Adipose tissue (tissue), 3 donors: ENCODE measurements around the gene GGT6. TPM values are rescaled to one million over a fixed set of nuclear protein-coding genes. Genes with fewer than 3 reads are reported as not detected.
"Not testable (repeated sequence)": the region's sequence is repeated elsewhere in the genome, so short reads cannot be mapped to it uniquely, and the experiment has no call there.

Experiments
- H3K27ac ChIP-seq: one replicate; pipeline ENCODE4 v1.5.1; 2013; ENCODE audit warnings: low read depth, low read length
- whole genome bisulfite sequencing, 3 donors: extraction: QIAGEN DNeasy Blood & Tissue Kit; methylation state at CpG; one replicate each; pipeline ENCODE4 v1.1.7; 2013; 5-methylcytosine and 5-hydroxymethylcytosine counted together
- polyA plus RNA-seq, 3 donors: library from polyadenylated mRNA; stranded (reverse); fragments of 200-250 nt; gene quantifications; one replicate each; pipeline ENCODE4 v1.2.3, GENCODE V29; 2013
- donor health status: healthy with polysubstance abuse.
- donor health status: Bipolar disorder and iron deficiency.
- donor health status: healthy.

GGT6 gene, protein sequence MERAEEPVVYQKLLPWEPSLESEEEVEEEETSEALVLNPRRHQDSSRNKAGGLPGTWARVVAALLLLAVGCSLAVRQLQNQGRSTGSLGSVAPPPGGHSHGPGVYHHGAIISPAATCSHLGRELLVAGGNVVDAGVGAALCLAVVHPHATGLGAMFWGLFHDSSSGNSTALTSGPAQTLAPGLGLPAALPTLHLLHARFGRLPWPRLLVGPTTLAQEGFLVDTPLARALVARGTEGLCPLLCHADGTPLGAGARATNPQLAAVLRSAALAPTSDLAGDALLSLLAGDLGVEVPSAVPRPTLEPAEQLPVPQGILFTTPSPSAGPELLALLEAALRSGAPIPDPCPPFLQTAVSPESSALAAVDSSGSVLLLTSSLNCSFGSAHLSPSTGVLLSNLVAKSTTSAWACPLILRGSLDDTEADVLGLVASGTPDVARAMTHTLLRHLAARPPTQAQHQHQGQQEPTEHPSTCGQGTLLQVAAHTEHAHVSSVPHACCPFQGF
- polyA plus RNA-seq = 10 to 100 TPM in 1 of 3 donors, 1 to 10 TPM in 1, not detected in 1; 1.6 to 20.3 TPM

DNA sequence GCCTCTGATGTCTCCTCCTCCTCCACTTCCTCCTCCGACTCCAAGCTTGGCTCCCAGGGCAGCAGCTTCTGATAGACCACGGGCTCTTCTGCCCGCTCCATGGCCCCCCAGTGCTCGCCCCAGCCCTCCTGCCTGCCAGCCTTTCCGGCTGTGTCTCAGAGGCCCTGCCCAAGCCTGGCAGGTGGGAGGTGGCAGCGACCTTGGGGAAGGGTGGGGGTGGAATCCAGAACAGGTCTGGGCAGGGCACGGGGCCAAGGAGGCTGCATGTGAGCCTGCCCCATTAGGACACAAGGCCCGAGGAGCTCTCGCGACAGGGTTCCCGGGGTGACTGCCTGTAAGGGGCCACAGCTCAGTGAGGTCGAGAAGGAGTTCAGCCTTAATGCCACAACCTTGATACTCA lies at the start of gene GGT6:
Gene GGT6 (minus strand): TSS at position 157 of the 400 bp plus-strand sequence. CDS start 56 bp downstream, at position 101.
- no peak within 1 kb of the TSS for H3K27ac ChIP-seq
- WGBS, 3 donors = 29 to 87% (median 82%) methylated on average over 12 of the region's 12 CpGs

DNA sequence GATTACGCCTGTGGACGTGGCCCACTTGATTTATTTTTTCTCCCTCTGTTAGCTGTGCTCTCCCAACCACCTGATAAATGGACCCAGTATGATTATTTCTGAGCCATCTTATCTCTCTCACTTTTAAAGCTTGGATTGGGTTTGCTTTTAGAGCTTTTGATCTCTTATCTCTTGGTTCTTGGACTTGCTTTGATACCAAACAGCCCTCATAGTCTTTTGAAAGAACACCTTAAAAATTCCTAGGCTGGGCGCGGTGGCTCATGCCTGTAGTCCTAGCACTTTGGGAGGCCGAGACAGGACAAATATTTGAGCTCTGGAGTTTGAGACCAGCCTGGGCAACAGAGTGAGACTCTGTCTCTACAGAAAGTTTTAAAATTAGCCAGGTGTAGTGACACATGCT lies 49.8 kb upstream of the GGT6 start:
- H3K27ac ChIP-seq = no peak overlapping the region
- WGBS, 3 donors = 85 to 90% (median 89%) methylated on average over 5 of the region's 5 CpGs

DNA sequence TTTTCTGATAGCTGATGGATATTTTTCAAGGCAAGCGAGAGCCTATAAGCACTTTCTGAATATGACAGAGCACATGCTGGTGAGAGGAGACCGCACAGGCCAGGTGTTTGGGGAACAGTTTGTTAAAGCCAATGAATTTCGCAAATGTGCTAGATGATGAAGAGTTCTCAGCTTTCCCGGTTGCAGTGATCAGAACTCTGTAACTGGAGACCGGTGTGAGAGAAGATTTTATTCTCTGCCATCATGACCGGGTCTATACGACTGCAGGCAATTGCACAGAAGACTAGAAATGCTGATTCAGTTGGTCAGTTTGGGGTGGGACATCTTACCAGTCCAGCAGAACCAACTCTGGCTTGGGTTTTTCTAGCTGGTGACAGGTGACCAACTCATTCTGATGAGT lies 49.4 kb upstream of the GGT6 start:
- WGBS, 3 donors = 87 to 90% (median 89%) methylated on average over 7 of the region's 7 CpGs
- no peak overlapping the region for H3K27ac ChIP-seq

DNA sequence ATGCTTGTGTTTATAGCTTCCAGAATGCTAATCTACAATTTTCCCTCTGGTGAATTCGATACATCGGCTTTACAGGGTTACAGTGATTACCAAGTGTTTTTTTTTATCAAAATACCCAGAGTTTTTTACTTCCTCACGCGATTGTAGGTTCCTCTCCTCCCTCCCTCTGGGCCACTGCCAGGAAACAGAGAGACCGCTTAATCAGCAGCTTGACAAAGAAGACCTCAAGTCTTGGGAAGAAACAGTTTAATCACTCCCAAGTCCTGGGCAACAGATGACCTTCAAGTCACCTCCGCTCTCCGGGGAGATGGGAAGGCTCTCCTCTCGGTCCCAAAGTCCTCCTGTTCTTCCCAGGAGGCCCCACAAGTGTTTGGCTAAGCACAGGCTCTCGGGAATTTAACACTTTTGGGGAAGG lies 47.4 kb upstream of the GGT6 start:
- no peak overlapping the region for H3K27ac ChIP-seq
- WGBS, 3 donors = 5% methylated on average over 9 of the region's 9 CpGs

DNA sequence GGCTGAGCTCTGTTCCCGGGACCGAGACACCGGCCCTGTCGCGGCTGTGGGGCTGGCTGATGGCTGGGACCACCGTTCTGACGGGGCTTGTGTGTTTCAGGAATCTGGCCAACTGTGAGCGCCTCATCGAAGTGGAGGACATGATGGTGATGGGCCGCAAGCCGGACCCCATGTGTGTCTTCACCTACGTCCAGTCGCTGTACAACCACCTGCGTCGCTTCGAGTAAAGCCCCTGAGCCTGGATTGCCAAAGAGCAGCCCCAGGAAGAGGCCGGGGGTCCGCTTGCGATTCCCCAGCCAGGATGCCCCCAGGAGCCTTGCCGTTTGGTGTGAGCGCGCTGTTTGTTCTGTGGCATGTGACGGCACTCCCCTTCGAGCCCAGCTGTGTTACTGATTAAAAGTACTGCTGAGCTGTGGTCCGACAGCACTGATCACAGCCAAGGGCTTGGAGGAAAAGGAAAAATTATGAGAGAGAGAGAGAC lies 46.9 kb upstream of the GGT6 start:
- 55 to 63% (median 60%) methylated on average over 25 of the region's 25 CpGs for WGBS, 3 donors

DNA sequence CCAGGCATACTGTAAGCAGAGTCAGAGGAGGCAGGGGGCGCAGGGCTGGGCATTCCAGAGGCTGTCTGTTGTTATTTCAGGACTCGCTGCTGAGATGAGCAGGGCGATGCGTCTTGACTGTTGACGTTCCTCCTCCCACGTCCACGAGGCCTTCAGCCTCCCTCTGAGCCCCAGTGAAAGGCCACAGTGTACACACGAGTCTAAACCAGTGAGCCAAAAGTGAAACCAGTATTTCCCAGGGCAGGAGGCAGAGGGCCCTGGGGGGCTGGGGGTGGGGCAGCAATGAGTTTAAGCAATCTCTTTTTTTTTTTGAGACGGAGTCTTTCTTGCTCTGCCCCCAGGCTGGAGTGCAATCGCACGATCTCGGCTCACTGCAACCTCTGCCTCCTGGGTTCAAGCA lies 45.4 kb upstream of the GGT6 start:
- WGBS, 3 donors = 44 to 71% (median 51%) methylated on average over 12 of the region's 12 CpGs
- H3K27ac ChIP-seq = no peak overlapping the region

More for the DNA sequence above, 46.9 kb upstream of the GGT6 start:
- no peak overlapping the region for H3K27ac ChIP-seq

DNA sequence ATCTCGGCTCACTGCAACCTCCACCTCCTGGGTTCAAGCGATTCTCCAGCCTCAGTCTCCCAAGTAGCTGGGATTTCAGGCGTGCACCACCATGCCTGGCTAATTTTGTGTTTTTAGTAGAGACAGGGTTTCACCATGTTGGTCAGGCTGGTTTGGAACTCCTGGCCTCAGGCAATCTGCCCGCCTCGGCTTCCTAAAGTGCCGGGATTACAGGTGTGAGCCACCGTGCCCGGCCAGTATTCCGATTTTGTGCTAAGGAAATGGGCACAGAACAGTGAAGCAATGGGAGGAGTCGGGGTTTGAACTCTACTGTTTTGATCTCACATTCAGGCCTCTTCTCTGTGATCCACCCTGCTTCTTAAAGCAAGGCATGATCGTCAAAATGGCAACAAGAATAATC lies 44.4 kb upstream of the GGT6 start:
- not testable (repeated sequence) for H3K27ac ChIP-seq
- 84 to 89% (median 85%) methylated on average over 11 of the region's 11 CpGs for WGBS, 3 donors

DNA sequence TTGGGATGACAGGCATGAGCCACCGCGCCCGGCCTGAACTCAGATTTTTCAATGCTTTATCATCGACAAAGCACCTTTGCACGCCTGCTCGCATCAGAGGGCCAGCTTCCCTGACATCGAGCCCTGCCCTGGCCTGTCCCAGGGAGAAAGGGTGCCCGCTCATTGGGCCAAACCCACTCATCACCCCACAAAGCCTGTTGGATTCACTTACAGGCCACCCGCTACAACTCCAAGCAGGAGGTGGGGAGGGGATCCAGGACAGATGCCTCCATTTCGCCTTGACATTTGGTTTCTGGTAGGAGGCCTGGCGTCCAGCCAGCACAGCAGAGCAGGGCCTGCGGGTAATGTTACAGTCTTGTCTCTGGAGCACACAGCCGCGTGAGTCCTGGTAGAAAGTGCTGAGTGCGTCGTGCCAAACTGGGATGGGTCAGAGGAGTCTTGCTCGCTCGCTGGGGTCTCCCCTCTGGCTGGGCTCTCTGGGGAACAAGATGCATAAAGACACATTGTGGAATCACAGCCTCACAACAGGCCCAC lies 43.8 kb upstream of the GGT6 start:
- no peak overlapping the region for H3K27ac ChIP-seq
- 58 to 73% (median 70%) methylated on average over 18 of the region's 18 CpGs for WGBS, 3 donors

DNA sequence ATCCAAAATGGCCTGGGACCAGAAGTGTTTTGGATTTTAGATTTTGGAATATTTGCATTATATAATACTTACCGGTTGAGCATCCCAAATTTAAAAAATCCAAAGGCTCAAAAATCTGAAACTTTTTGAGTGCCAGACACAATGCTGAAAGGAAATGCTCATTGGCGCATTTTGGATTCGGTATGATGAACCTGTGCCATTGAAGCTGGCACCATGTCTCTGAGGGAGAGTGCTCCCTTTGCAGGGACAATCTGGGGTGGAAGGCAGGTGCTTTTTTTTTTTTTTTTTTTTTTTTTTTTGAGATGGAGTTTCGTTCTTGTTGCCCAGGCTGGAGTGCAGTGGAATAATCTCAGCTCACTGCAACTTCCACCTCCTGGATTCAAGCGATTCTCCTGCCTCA lies 41.7 kb upstream of the GGT6 start:
- 78 to 84% (median 81%) methylated on average over 5 of the region's 5 CpGs for WGBS, 3 donors
- H3K27ac ChIP-seq = no peak overlapping the region

DNA sequence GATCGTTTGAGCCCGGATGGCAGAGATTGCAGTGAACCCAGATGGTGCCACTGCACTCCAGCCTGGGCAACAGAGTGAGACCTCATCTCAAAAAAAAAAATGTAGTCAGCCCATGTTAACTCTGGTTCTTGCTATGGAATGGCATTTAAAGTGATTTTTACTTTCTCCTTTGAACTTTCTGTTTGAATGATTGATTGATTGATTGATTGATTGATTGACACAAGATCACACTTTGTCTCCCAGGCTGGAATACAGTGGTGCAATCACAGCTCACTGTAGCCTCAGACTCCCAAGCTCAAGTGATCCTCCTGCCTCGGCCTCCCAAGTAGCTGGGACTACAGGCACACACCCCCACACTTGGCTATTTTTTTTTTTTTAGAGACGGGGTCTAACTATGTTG lies 40.9 kb upstream of the GGT6 start:
- no peak overlapping the region for H3K27ac ChIP-seq
- 90 to 96% (median 95%) methylated on average over 4 of the region's 4 CpGs for WGBS, 3 donors

DNA sequence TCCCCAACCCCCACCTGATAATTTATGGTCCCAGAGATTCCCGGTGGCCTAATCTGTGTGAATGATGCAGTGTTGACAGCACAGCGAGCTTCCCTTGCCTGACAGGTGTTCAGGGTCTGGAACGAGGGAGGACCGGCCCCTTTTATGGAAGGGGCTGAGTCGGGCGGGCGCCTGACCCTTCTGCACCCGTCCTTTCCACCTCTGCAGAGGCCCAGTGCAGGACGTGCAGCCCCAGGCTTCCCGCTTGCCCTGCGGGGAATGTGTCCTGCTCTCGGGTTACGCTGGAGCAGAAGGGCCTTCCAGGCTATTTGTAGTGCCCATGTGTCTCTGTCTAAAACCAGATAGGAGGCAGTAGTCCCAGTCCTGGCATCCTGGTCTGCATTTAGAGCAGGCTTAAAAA lies 40.2 kb upstream of the GGT6 start:
- 65 to 79% (median 76%) methylated on average over 13 of the region's 13 CpGs for WGBS, 3 donors
- no peak overlapping the region for H3K27ac ChIP-seq

DNA sequence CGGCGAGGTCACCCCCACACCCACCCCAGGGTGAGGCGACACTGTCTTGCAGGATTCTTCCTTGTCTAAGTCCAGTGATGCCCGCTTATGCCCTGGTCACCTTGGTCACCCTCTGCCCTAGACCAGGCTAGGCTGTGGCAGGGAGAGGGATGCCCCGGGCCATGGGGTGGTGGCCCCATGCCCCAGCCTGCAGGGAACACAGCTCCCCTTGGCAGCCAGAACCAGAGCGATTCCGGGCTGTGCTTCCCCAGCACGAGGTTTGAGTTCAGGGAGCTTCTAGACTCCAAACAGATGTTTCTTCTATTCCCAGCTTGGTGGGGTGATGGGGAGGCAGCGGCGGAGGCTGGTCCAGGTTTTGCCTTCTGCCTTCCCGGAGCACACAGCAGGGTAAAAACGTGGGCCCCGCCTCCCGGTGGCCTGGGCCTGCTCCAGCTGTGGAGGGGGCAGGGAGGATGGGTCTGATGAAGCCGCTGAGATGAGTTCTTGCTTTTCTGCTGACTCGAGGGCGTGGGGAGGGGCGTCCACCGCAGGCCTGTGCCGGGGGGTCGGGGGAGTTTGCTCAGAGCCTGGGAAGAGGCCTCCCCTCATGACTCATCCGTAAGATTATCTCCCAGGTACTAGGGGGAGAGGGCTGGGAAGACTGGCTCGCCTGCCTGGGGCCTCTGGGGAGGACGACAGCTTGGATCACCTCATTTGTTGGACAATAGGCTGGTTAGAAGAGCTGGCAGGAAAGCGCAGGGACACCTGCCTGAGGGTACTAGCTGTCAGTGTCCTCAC lies 39.3 kb upstream of the GGT6 start:
- no peak overlapping the region for H3K27ac ChIP-seq
- 45 to 52% (median 50%) methylated on average over 25 of the region's 25 CpGs for WGBS, 3 donors

DNA sequence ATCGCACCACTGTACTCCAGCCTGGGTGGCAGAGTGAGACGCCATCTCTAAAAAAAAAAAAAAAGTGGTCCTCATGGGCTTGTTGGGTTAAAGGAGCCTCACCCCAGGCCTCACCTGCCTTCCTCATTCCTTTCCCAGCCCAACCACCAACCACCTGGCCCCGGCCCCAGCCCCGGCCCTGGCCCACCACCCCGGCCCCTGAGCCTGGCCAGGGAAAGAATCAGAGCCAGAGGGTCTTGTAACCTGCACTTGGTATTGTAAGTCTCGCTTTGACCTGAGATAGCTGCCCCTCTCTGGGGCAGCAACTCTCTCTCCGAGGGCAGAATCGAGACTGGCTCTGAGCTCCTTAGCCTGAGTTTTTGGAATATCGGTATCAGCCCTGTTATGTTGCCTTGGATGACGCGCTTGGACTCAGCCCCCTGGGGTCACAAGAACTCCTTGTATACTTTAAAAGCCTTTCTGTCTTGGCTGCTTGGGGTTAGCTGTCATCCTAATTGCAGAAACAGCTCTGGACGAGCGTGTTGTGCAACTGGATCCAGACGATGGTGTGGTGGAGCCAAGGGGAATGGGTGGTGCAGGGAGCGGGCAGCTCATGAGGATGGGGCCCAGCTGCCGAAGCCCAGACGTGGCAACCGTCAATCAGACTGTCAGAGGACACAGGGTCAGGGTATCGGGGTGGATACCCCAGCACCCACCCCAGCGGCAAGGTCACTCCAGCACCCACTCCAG lies 38.6 kb upstream of the GGT6 start:
- no peak overlapping the region for H3K27ac ChIP-seq
- WGBS, 3 donors = 59 to 75% (median 64%) methylated on average over 20 of the region's 20 CpGs

DNA sequence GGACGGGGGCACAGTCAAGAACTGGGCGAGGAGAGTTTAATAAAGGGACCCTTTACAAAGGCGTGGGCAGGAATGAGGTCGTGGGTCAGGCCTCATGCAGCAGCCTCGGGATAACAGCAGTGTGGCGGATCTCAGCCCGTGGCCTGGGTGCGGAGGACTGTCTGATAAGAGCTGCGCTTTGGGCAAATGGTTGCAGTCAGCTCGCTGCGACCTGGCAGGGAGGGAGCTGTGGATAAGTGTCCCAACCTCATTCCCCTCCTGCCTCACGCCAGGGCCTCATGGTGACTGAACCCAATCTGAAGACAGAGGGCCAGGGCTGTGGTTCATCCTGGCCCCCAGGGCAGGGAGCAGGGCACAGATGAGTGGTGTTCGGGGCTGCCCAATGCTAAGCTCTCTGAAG lies 37.6 kb upstream of the GGT6 start:
- 75 to 85% (median 82%) methylated on average over 13 of the region's 13 CpGs for WGBS, 3 donors
- H3K27ac ChIP-seq = no peak overlapping the region

DNA sequence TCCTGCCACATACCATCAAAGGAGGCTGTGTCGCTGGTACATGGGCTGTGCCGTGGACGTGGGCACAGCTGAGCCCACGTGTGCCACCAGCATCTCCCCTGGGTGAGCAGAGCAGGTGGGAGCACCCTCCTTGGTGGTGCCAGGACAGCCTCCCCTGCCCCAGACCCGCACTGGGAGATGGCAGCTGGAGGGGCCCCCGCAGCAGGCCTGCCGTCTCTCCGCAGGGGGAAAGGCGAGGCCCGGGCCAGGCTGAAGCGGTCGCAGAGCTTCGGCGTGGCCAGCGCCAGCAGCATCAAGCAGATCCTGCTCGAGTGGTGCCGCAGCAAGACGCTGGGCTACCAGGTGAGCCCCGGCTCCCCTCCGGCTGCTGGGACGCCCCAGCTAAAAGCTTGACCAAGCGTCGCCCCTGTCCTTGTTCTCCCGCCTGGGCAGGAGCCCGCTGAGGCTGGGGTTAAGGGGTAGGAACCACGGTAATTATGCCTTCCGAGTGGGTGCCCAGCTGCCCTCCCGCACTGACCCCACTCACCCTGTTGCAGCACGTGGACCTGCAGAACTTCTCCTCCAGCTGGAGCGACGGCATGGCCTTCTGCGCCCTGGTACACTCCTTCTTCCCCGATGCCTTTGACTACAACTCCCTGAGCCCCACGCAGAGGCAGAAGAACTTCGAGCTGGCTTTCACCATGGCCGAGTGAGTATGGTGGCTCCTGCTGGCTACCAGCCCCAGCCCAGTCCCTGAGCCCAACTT lies 36.4 kb upstream of the GGT6 start:
- no peak overlapping the region for H3K27ac ChIP-seq
- 86 to 96% (median 95%) methylated on average over 23 to 36 of the region's 36 CpGs for WGBS, 3 donors

DNA sequence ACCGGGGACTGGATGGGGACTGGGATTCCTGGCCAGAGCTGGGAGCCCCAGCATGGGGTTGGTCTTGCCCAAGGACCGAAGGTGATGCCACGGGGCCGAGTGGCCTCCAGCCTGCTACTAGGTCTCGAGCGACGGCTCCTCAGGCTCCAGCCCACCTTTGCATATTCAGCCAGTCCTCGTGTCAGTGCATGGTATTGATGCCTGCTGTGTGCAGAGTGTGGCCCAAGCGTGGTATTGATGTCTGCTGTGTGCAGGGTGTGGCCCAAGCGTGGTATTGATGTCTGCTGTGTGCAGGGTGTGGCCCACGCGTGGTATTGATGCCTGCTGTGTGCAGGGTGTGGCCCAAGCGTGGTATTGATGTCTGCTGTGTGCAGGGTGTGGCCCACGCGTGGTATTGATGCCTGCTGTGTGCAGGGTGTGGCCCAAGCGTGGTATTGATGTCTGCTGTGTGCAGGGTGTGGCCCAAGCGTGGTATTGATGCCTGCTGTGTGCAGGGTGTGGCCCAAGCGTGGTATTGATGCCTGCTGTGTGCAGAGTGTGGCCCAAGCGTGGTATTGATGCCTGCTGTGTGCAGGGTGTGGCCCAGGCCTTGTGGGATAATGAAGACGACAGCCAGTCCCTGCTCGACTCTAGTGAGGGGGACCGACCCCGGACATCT lies 35.4 kb upstream of the GGT6 start:
- 92 to 96% (median 94%) methylated on average over 19 to 23 of the region's 23 CpGs for WGBS, 3 donors
- H3K27ac ChIP-seq = not testable (repeated sequence)

DNA sequence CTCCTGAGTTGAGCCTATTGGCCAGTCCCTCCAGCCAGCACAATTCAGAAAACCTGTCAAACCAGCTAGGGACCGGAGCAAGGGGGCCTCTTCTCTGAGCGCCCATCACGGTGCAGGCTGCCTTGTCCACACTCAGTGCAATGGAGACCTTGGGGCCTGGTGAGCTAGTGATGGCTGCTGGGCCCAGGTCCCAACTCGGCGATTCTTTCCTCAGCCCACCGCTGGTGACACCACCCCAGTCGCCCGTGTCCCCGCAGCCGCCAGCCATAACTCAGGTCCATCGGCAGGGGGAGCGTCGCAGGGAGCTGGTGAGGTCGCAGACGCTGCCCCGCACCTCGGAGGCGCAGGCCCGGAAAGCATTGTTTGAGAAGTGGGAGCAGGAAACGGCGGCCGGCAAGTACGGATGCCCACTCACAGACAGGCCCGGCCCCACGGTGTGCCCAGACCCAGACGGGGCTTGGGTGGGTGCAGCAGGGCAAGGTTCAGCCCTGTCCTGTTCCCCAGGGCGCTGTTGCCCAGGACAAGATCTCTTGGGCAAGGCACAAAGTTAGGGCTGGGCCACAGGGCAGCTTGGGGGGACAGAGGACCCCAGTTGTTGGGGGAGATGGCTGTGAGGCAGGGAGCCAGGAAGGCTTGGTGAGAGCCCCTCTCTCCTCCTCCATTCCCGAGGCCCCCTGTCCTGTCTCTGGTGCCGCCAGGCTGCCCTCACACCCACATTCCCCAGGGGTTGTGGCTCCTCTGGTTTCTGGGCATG lies 34.7 kb upstream of the GGT6 start:
- no peak overlapping the region for H3K27ac ChIP-seq
- WGBS, 3 donors = 32 to 42% (median 42%) methylated on average over 28 to 29 of the region's 29 CpGs
